Stimulated activated CD8-positive, alpha-beta memory T cell treated with anti-CD3 and anti-CD28 coated beads, Interleukin-7, amount 100 ng/mL, for 1 hour (primary cell): Measurements from ENCODE around the gene ASXL1.

ENCODE experiments used
- DNase-seq, 2 donors: peaks; one replicate each; pipeline ENCODE4 v3.0.0-alpha.2; 2020; ENCODE audit warnings: low read depth in 2 of 2

Gene ASXL1

DNA sequence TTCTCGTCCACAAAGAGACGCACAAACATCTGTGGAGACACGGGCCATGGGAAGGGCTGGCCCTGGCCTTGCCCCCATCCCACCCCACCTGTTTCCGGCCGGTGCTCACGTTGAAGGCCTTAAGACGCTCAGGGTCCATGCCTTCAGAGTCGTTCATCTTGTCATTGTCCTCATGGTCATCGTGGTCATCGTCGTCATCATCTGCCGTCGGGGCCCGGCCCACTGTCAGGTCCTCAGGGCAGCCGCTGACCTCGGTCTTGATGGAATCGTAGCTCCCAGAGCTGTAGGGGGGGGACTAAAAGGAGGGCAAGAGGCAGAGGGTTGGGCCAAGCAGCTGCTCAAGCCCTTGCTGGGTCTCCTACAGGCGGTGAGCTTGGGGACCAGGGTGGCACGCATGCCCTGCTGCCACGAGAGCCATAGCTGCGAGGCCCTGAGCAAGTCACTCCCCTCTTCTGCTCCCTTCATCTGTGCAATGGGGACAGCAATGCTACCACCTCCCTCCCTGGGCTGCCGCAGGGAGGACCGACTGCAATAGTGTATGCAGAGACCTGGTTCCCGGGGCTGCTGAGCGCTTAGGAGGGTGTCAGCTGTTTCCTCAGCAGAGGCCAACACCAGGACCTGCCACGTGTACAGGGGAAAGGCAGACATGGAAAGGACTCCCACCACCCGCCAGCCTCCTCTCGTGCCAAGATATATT, 95.5 kb downstream of the ASXL1 start:
- DNase-seq = no peak

DNA sequence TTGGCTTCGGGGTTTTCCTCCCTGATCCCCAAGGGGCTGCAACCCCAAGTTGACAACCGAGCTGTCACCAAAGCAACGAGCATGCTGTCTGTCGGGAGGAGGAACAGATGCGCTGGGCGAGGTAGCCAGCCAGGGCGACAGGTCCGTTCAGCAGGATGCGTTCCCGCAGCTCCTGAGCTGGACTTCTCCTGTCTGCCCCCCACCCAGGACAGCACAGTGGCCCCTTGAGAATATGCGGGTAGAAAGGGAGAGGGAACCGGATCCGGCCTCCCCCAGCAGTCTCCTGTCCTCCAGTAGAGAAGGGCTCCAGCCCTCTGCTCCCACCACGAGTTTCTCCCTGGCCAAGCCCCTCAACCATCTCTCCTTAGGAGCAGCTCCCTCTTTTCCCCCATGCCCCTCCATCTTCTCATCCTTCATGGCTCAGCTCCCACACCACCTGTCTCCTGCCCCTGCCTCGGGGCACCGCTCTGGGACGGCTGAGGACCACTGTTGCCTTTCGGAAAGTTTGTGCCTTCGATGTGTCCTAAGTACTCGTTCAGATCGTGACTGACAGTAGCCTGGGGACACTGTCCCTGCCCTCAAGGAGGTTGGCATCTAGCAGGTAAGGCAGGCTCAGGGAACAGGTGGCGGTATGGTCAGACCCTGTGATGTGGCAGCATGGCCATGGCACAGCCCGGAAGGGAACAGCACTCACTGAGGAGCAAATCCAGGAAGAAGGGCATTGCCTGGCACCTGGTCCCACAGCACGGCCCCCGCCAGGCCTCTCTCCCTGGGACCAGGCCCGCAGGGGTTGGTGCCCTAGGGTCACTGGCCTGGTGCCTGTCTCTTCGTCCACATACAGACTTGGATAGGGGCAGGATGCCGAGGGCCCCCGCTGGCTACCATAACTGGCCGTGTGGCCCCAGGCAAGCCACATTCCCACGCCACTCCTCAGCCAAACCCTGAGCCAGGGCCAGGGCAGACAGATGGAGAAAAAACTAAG, 96.3 kb downstream of the ASXL1 start:
- DNase-seq = no peak

GRCh38 chr20:32455171-32455900, 97.2 kb downstream of the ASXL1 start:
- DNase-seq = no peak

- DNase-seq = no peak
These were observed 98.0 kb downstream of the ASXL1 start for GRCh38 chr20:32455901-32456701.

GRCh38 chr20:32456869-32457478, 98.8 kb downstream of the ASXL1 start:
- no peak for DNase-seq

GRCh38 chr20:32457479-32457986, 99.4 kb downstream of the ASXL1 start:
- DNase-seq = no peak

GRCh38 chr20:32458061-32458836, 100.1 kb downstream of the ASXL1 start:
- no peak for DNase-seq

DNA sequence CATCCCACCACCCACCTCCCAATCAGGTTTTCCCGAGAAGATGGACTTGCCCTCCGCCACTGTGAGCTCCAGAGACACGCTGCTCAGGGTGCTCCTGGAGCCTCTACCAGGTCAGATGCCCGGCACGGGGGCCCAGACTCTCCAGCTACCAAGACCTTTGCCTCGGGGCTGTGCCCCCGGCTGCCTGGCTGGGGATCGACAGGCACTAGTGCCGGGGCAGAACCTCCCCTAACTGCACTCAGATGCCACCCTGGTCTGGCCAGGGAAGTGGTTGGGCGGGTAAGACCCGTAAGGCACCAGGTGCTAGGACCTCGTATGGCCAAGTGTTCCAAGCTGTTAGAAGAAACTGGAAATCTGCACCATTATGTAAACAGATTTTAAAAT, 100.7 kb downstream of the ASXL1 start:
- no peak for DNase-seq

DNA sequence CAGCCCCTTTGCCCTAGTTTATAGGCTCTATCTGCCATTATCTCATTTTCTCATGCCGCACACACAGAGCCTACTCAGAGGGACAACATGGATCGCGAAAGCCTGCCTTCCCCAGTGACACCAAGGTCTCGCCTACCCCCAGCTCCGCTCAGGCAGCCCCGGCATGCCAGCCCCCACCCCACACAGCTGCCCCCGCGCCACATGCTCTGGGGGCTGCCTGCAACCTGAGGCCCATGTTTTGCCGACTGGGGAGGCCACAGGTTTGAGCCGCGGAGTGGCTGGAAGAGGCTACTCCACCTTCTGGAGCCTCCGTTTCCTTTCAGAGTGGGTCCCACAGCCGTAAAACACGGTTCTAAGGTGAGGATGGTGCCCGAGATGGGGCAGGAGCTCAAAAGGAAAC, 102.1 kb downstream of the ASXL1 start:
- no peak for DNase-seq

DNA sequence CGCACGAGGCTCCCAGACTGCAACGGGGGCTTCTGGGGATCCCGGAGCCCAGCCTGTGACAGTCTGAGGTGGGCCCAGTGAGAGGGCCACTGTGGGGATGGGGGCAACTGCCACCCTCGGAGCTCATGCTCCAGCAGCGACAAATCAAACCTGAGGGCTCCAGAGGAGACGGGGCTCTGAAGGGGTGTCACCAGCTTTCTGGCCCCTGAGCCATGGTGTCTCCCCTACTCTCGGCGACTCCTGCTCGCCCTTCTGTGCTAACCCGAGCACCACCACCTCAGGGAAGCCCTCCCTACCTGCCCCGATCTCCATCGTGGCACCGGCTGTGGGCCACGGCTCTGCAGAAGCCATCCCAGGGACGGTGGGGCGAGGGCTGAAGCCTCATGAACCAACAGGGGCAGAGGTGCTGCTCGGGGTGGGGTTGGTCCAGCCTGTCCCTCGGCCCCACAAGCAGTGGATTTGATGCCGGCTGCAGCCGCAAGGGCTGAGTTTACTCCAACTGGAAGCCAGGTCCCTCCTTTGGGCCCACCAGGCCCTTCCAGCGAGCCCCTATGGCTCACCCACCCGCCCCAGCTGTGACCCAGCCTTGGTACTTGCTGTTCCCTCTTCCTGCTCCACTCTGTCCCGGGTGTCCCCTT, 102.7 kb downstream of the ASXL1 start:
- DNase-seq = no peak

DNA sequence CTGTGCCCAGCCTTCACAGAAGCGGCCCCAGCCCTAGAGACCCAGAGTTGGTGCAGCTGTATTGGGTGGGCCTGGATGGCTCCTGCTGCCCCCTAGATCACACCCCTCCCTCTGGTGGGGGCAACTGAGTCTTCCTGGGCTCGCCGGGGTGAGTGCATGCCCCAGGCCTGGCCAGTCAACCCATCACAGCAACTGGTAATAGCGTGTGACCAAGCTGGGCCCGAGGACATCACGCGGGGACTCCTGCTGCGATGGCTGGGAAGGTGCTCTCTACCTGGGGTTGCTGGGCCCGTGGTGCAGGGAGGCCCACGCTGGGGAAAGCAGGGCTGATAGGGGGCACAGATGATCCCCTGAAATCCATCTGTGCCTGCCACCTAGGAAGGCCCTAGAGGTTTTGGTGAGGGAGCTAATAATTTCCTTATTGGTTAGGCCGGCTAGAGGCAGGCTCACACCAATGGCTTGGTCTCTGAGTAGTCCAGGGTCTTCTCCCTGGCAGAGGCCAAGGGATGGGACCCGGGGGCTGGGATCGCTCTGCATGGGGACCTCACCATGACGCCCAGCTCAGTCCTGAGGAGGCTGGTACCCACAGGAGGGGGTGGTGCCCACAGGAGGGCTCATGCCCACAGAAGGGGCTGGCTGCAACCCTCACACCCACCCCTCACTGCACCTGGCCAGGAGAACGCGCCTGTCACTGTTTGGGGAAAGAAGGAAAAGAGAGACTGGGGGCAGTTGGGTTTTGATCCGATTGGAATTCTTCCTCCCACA, 103.9 kb downstream of the ASXL1 start:
- DNase-seq = no peak

GRCh38 chr20:32462900-32463641, 104.9 kb downstream of the ASXL1 start:
- DNase-seq = no peak

GRCh38 chr20:32463642-32464400, 105.7 kb downstream of the ASXL1 start:
- DNase-seq = no peak

DNA sequence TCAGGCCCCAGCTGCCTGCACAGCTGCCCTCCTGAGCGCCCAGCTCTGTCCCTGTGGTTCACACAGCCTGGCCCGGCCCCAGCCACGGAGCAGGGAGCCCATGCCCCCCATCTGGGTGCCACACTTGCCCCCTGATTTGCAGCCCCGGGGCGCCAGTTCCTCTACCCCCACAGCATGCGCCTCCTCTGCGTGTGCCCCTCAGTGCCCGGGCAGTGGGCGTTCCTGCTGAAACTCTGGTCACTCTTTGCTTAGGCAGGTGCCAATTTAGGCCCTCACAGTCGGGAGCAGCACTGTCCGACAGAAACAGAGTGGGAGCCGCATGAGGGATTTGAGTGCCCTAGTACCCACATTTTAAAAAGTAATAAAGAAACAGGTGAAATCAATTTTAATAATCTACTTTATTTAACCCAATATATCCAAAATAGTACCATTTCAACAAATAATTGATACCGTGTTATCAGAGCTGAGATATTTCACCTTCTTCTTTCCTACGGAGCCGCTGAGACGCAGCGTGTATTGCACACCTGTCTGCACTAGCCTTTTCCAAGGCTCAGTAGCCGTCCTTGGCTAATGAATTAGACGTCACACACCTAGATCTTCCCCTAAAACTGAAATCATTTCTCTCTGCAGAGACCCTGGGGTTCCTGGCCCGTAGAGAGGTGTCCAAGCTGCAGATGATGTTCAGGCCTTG, 106.4 kb downstream of the ASXL1 start:
- no peak for DNase-seq

GRCh38 chr20:32465092-32465900, 107.2 kb downstream of the ASXL1 start:
- no peak for DNase-seq
